ENCODE results near the gene RASIP1.
A peak's percentile ranks its signal among the peaks of the same experiment; 100 is the strongest.

Gene RASIP1

GRCh38 chr19:48755084-48755641 is 14.8 kb upstream of the RASIP1 start, which contains the start of gene FGF21 (continued):
- peak; percentile 44; the same call in 1 of the 2 replicates for TF ChIP-seq ZNF513 (tag by site-specific recombination; IDR thresholded peaks at IDR 0.05)
- TF ChIP-seq KLF16 (tag by site-specific recombination; IDR thresholded peaks at IDR 0.05): no peak; the same call in none of the 2 replicates
- TF ChIP-seq ZNF169 (tag by site-specific recombination; IDR thresholded peaks at IDR 0.05): no peak
- TF ChIP-seq ZNF404 (tag by site-specific recombination; IDR thresholded peaks at IDR 0.05): no peak
- no peak for TF ChIP-seq ZNF146 (tag by site-specific recombination; IDR thresholded peaks at IDR 0.05)
- TF ChIP-seq ZNF561 (tag by site-specific recombination; IDR thresholded peaks at IDR 0.05; ENCODE audit: borderline replicate concordance): 0 out of 2 replicates have a peak, but pooled peaks have one; percentile 40
- peak; percentile 68 for TF ChIP-seq ZBTB17 (tag by site-specific recombination; IDR thresholded peaks at IDR 0.05)
- TF ChIP-seq MZF1 (tag by site-specific recombination; IDR thresholded peaks at IDR 0.05; ENCODE audit: borderline replicate concordance): no peak
- TF ChIP-seq ZNF670 (tag by site-specific recombination; IDR thresholded peaks at IDR 0.05; ENCODE audit: low read depth): no peak
- 0 out of 2 replicates have a peak, but pooled peaks have one; percentile 9 for TF ChIP-seq SCRT2 (tag by site-specific recombination; IDR thresholded peaks at IDR 0.05)
- no peak for TF ChIP-seq ZNF488 (tag by site-specific recombination; IDR thresholded peaks at IDR 0.05)
- no peak for TF ChIP-seq ZNF18 (tag by site-specific recombination; IDR thresholded peaks at IDR 0.05)

GRCh38 chr19:48752496-48753365 is 12.3 kb upstream of the RASIP1 start, which contains the start of gene FUT1:
Gene FUT1 (minus strand): TSS chr19:48752641. CDS start chr19:48751281, 1,360 bp downstream.
- ChIA-PET CTCF (interaction anchor here (1.0 to 1.4 kb wide), 2 partner anchors 43 to 90 kb away, joined by 3 to 4 read pairs; no protein-coding TSS in a partner anchor), POLR2A (interaction anchor here (1.2 kb wide), 1 partner anchor 107 kb away, joined by 4 read pairs; the partner anchor contains the start of gene CA11)
- Histone ChIP-seq H3K4me1 (ENCODE audit: control insufficient read depth, insufficient read depth, low read length) (peaks cover 3% of the 10 kb centered on the region; the same call in 1 of the 2 replicates), H3K27ac (ENCODE audit: extremely low read depth, low read depth, low read length) (no peak within 1 kb of the TSS; the same call in 1 of the 2 replicates), H3K4me3 (ENCODE audit: low read depth, low read length) (peak within 1 kb of the TSS; percentile 53), H3K9me3 (ENCODE audit: control insufficient read depth, insufficient read depth, low read depth, low read length) (no peaks in the 10 kb centered on the region), H3K36me3 (ENCODE audit: control insufficient read depth in 2 of 2, insufficient read depth in 1 of 2, low read length in 2 of 2) (no peaks in the 10 kb centered on the region)
- TF ChIP-seq ZNF571 (tag by site-specific recombination; IDR thresholded peaks at IDR 0.05) (no peak), AEBP2 (tag by site-specific recombination; IDR thresholded peaks at IDR 0.05; ENCODE audit: borderline replicate concordance) (no peak), ZNF585B (tag by site-specific recombination; IDR thresholded peaks at IDR 0.05) (no peak), MEIS1 (CRISPR knock-in tag; IDR thresholded peaks at IDR 0.05; ENCODE audit: borderline replicate concordance) (no peak), ZNF423 (tag by site-specific recombination; IDR thresholded peaks at IDR 0.05) (peak; percentile 24; the same call in 1 of the 2 replicates), ZSCAN23 (tag by site-specific recombination; IDR thresholded peaks at IDR 0.05) (no peak), ZNF654 (tag by site-specific recombination; IDR thresholded peaks at IDR 0.05; ENCODE audit: low read depth) (no peak), SCRT2 (tag by site-specific recombination; IDR thresholded peaks at IDR 0.05) (peak; percentile 85), WT1 (tag by site-specific recombination; IDR thresholded peaks at IDR 0.05) (peak; percentile 76), RBAK (tag by site-specific recombination; IDR thresholded peaks at IDR 0.05) (no peak), ZNF155 (tag by site-specific recombination; IDR thresholded peaks at IDR 0.05) (no peak), ZNF596 (tag by site-specific recombination; IDR thresholded peaks at IDR 0.05) (no peak), GLI4 (tag by site-specific recombination; IDR thresholded peaks at IDR 0.05) (no peak), ZNF146 (tag by site-specific recombination; IDR thresholded peaks at IDR 0.05) (no peak), ZBTB20 (tag by site-specific recombination; IDR thresholded peaks at IDR 0.05) (peak; percentile 93)
- TF ChIP-seq, protein P1, sequence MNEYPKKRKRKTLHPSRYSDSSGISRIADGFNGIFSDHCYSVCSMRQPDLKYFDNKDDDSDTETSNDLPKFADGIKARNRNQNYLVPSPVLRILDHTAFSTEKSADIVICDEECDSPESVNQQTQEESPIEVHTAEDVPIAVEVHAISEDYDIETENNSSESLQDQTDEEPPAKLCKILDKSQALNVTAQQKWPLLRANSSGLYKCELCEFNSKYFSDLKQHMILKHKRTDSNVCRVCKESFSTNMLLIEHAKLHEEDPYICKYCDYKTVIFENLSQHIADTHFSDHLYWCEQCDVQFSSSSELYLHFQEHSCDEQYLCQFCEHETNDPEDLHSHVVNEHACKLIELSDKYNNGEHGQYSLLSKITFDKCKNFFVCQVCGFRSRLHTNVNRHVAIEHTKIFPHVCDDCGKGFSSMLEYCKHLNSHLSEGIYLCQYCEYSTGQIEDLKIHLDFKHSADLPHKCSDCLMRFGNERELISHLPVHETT (tag by site-specific recombination; IDR thresholded peaks at IDR 0.05): 0 out of 2 replicates have a peak, but pooled peaks have one; percentile 50
- TF ChIP-seq, protein P2, sequence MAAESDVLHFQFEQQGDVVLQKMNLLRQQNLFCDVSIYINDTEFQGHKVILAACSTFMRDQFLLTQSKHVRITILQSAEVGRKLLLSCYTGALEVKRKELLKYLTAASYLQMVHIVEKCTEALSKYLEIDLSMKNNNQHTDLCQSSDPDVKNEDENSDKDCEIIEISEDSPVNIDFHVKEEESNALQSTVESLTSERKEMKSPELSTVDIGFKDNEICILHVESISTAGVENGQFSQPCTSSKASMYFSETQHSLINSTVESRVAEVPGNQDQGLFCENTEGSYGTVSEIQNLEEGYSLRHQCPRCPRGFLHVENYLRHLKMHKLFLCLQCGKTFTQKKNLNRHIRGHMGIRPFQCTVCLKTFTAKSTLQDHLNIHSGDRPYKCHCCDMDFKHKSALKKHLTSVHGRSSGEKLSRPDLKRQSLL (tag by site-specific recombination; IDR thresholded peaks at IDR 0.05): peak; percentile 96
